Peyer's patch (tissue), 4 donors: ENCODE measurements around the gene CDH23.

Experiments used
- CTCF ChIP-seq, 6 experiments: fragments of 450-650 bp in 4 of 6; fragments of 200-600 bp in 2 of 6; sonication (generic) in 1 of 6; IDR thresholded peaks; one replicate each; pipeline ENCODE4 v1.5.1; 2017 to 2019; ENCODE audit warnings: antibody characterized with exemption in 6 of 6, mild to moderate bottlenecking in 3 of 6, moderate library complexity in 1 of 6
- POLR2A ChIP-seq, 2 donors: fragments of 450-650 bp; IDR thresholded peaks; one replicate each; pipeline ENCODE4 v1.5.1; 2017; ENCODE audit warnings: antibody characterized with exemption in 2 of 2, mild to moderate bottlenecking in 2 of 2, moderate library complexity in 2 of 2

GRCh38 chr10:71664585-71664984, 267.9 kb downstream of the CDH23 start:
- TF ChIP-seq CTCF (IDR thresholded peaks at IDR 0.05), result no peak
- TF ChIP-seq POLR2A (IDR thresholded peaks at IDR 0.05), result no peak
